Measurements from ENCODE around the gene PCDHGA1. TPM values are rescaled to one million over a fixed set of nuclear protein-coding genes. Genes with fewer than 3 reads are reported as not detected.
A peak's percentile ranks its signal among the peaks of the same experiment; 100 is the strongest.

Gene PCDHGA1
- total RNA-seq, 6 experiments from 2014 or later: 0.04 to 0.18 (median 0.12) TPM; not detected in 1

- intact Hi-C loops (cut with DNase I): loop anchor here in 1 of 2 donors (10.0 kb wide), 1 partner anchor 51 kb away; the partner anchor contains the start of gene PCDHGC3
- WGBS (ENCODE audit: insufficient coverage, low coverage, low lambda C conversion rate, missing lambda C conversion rate): 36% methylated on average over 6 of the region's 7 CpGs
- TF ChIP-seq POLR2A (IDR thresholded peaks at IDR 0.05) (peak; percentile 17), CTCF (IDR thresholded peaks at IDR 0.05) (no peak)
- ATAC-seq (peak; percentile 52 to 67 (median 56)), DNase-seq (peak in 1 of 3 donors; percentile 62)
- H3K4me1 ChIP-seq: peaks cover 0 to 53% (median 16%) of the 10 kb centered on the region in 4 donors
- no peaks in the 10 kb centered on the region for H3K9me3 ChIP-seq
- peak overlapping the region; percentile 55 to 83 (median 79) for H3K27ac ChIP-seq
- H3K4me3 ChIP-seq: no peak overlapping the region
- no peaks in the 10 kb centered on the region for H3K27me3 ChIP-seq
- H3K36me3 ChIP-seq: peaks cover 0 to 48% (median 13%) of the 10 kb centered on the region in 4 donors
Observed at GRCh38 chr5:141525653-141526052, 195.3 kb downstream of the PCDHGA1 start.

GRCh38 chr5:141527426-141527825, 197.1 kb downstream of the PCDHGA1 start:
- Histone ChIP-seq H3K4me1 (peaks cover 0 to 49% (median 16%) of the 10 kb centered on the region in 4 donors), H3K9me3 (no peaks in the 10 kb centered on the region), H3K36me3 (peaks cover 0 to 40% (median 12%) of the 10 kb centered on the region in 4 donors), H3K27ac (peak overlapping the region in 2 of 3 donors; percentile 6 to 68), H3K4me3 (no peak overlapping the region), H3K27me3 (no peaks in the 10 kb centered on the region)
- 62% methylated on average over 1 of the region's 1 CpG for WGBS (ENCODE audit: insufficient coverage, low coverage, low lambda C conversion rate, missing lambda C conversion rate)
- intact Hi-C loops (cut with DNase I): loop anchor here in 1 of 2 donors (10.0 kb wide), 1 partner anchor 53 kb away; the partner anchor contains the start of gene PCDHGC3
- DNase-seq (no peak), ATAC-seq (no peak)
- TF ChIP-seq CTCF (IDR thresholded peaks at IDR 0.05) (no peak), POLR2A (IDR thresholded peaks at IDR 0.05) (no peak)

- 44% methylated on average over 11 of the region's 11 CpGs for WGBS (ENCODE audit: insufficient coverage, low coverage, low lambda C conversion rate, missing lambda C conversion rate)
- H3K4me3 ChIP-seq: no peak overlapping the region
- peak in 1 of 3 donors; percentile 61 for DNase-seq
- TF ChIP-seq CTCF (IDR thresholded peaks at IDR 0.05): no peak
- no peak for TF ChIP-seq POLR2A (IDR thresholded peaks at IDR 0.05)
- ATAC-seq: peak; percentile 24 to 45 (median 33)
- intact Hi-C loops (cut with DNase I): loop anchor here in 1 of 2 donors (10.0 kb wide), 1 partner anchor 54 kb away; the partner anchor contains the start of gene PCDHGC3
- H3K27ac ChIP-seq: peak overlapping the region; percentile 56 to 76 (median 68)
- no peaks in the 10 kb centered on the region for H3K9me3 ChIP-seq
- H3K4me1 ChIP-seq: peaks cover 0 to 49% (median 16%) of the 10 kb centered on the region in 4 donors
- H3K27me3 ChIP-seq: no peaks in the 10 kb centered on the region
- peaks cover 0 to 38% (median 13%) of the 10 kb centered on the region in 4 donors for H3K36me3 ChIP-seq
Observed at GRCh38 chr5:141528291-141528984, 198.1 kb downstream of the PCDHGA1 start.

GRCh38 chr5:141529002-141529401, 198.7 kb downstream of the PCDHGA1 start:
- no peak overlapping the region for H3K4me3 ChIP-seq
- DNase-seq: no peak
- peak overlapping the region; percentile 56 to 76 (median 68) for H3K27ac ChIP-seq
- 61% methylated on average over 4 of the region's 5 CpGs for WGBS (ENCODE audit: insufficient coverage, low coverage, low lambda C conversion rate, missing lambda C conversion rate)
- H3K4me1 ChIP-seq: peaks cover 0 to 49% (median 16%) of the 10 kb centered on the region in 4 donors
- ATAC-seq: peak in 2 of 4 donors; percentile 2 to 7
- H3K36me3 ChIP-seq: peaks cover 0 to 38% (median 13%) of the 10 kb centered on the region in 4 donors
- no peaks in the 10 kb centered on the region for H3K27me3 ChIP-seq
- intact Hi-C loops (cut with DNase I): loop anchor here in 1 of 2 donors (10.0 kb wide), 1 partner anchor 54 kb away; the partner anchor contains the start of gene PCDHGC3
- no peaks in the 10 kb centered on the region for H3K9me3 ChIP-seq
- TF ChIP-seq POLR2A (IDR thresholded peaks at IDR 0.05) (no peak), CTCF (IDR thresholded peaks at IDR 0.05) (no peak)

Measured in right lobe of liver (tissue), 6 donors.